Embryonic facial prominence (tissue), 1 donor: ENCODE results near the gene DENND5B.
"Not testable (repeated sequence)": the region's sequence is repeated elsewhere in the genome, so short reads cannot be mapped to it uniquely, and the experiment has no call there.

Experiments
- DNase-seq: peaks from one replicate; pipeline ENCODE4 v3.0.0-alpha.2; 2016; ENCODE audit errors: extremely low spot score

The DENND5B gene

GRCh38 chr12:31557707-31558106 is 33.2 kb downstream of the DENND5B start:
- DNase-seq = no peak

GRCh38 chr12:31555466-31555865 is 35.5 kb downstream of the DENND5B start:
- not testable (repeated sequence) for DNase-seq

GRCh38 chr12:31550590-31550989 is 40.3 kb downstream of the DENND5B start:
- DNase-seq = not testable (repeated sequence)

- no peak for DNase-seq
These were observed 54.3 kb downstream of the DENND5B start for GRCh38 chr12:31536672-31537071.

GRCh38 chr12:31533470-31533869 is 57.5 kb downstream of the DENND5B start:
- DNase-seq = no peak

- DNase-seq = no peak
These were observed 59.0 kb downstream of the DENND5B start for GRCh38 chr12:31531893-31532292.

- DNase-seq = no peak
These were observed 62.8 kb downstream of the DENND5B start for GRCh38 chr12:31528095-31528494.

GRCh38 chr12:31527083-31527482 is 63.9 kb downstream of the DENND5B start:
- no peak for DNase-seq

- no peak for DNase-seq
These were observed 64.8 kb downstream of the DENND5B start for GRCh38 chr12:31526158-31526546.

GRCh38 chr12:31525496-31526157 is 65.3 kb downstream of the DENND5B start:
- no peak for DNase-seq

- DNase-seq = no peak
These were observed 66.0 kb downstream of the DENND5B start for GRCh38 chr12:31524791-31525495.

- no peak for DNase-seq
These were observed 67.6 kb downstream of the DENND5B start for GRCh38 chr12:31523306-31523705.

- DNase-seq = no peak
These were observed 68.3 kb downstream of the DENND5B start for GRCh38 chr12:31522607-31523006.

- no peak for DNase-seq
These were observed 69.0 kb downstream of the DENND5B start for GRCh38 chr12:31521964-31522363.

- DNase-seq = no peak
These were observed 71.4 kb downstream of the DENND5B start for GRCh38 chr12:31519511-31519910.

- peak; percentile 35 for DNase-seq
These were observed 72.2 kb downstream of the DENND5B start for GRCh38 chr12:31518680-31519227.

- no peak for DNase-seq
These were observed 72.9 kb downstream of the DENND5B start for GRCh38 chr12:31517994-31518393.

GRCh38 chr12:31516702-31517101 is 74.2 kb downstream of the DENND5B start:
- DNase-seq = no peak

GRCh38 chr12:31514912-31515311 is 76.0 kb downstream of the DENND5B start:
- no peak for DNase-seq

GRCh38 chr12:31510034-31510433 is 80.9 kb downstream of the DENND5B start:
- DNase-seq = no peak

GRCh38 chr12:31508436-31509150 is 82.3 kb downstream of the DENND5B start:
- no peak for DNase-seq

GRCh38 chr12:31507966-31508365 is 83.0 kb downstream of the DENND5B start:
- no peak for DNase-seq
